Upper lobe of left lung (tissue), 6 donors: Measurements from ENCODE around the gene SMCO4. TPM values are rescaled to one million over a fixed set of nuclear protein-coding genes. Genes with fewer than 3 reads are reported as not detected.
A peak's percentile ranks its signal among the peaks of the same experiment; 100 is the strongest.
"Not testable (repeated sequence)": the region's sequence is repeated elsewhere in the genome, so short reads cannot be mapped to it uniquely, and the experiment has no call there.

Source experiments
- ATAC-seq, 2 donors: fragments of 200-7000 bp; cut with Tn5 transposase; one replicate each; pipeline ENCODE4 v1.9.1; 2022; ENCODE audit warnings: mild to moderate bottlenecking in 2 of 2, moderate library complexity in 2 of 2; ENCODE audit not compliant: low FRiP score in 2 of 2
- DNase-seq, 2 donors: peaks; one replicate each; pipeline ENCODE4 v3.0.0-alpha.2; 2019 to 2020
- H3K27ac ChIP-seq, 4 donors: fragments of 200-600 bp; sonication (generic); one replicate each; pipeline ENCODE4 v1.5.1; 2016 to 2019
- H3K27me3 ChIP-seq, 4 donors: fragments of 200-600 bp; sonication (generic); one replicate each; pipeline ENCODE4 v1.5.1; 2017 to 2019
- H3K36me3 ChIP-seq, 4 donors: fragments of 200-600 bp; sonication (generic); one replicate each; pipeline ENCODE4 v1.5.1; 2016 to 2019
- H3K4me1 ChIP-seq, 4 donors: fragments of 200-600 bp; sonication (generic); one replicate each; pipeline ENCODE4 v1.5.1; 2018 to 2019
- H3K4me3 ChIP-seq, 4 donors: fragments of 200-600 bp; sonication (generic); one replicate each; pipeline ENCODE4 v1.5.1; 2017 to 2019; ENCODE audit warnings: mild to moderate bottlenecking in 2 of 4, moderate library complexity in 1 of 4
- H3K9me3 ChIP-seq, 4 donors: fragments of 200-600 bp; sonication (generic); one replicate each; pipeline ENCODE4 v1.5.1; 2018 to 2019
- EP300 ChIP-seq, 4 donors: sonication (generic); formaldehyde crosslinking; IDR thresholded peaks; one replicate each; pipeline ENCODE4 v1.5.1; 2017; ENCODE audit warnings: antibody characterized with exemption in 4 of 4, control low read depth in 2 of 4
- POLR2A ChIP-seq, 4 donors: fragments of 450-650 bp; IDR thresholded peaks; one replicate each; pipeline ENCODE4 v1.5.1; 2016 to 2017; ENCODE audit warnings: antibody characterized with exemption in 4 of 4, mild to moderate bottlenecking in 2 of 4
- POLR2AphosphoS5 ChIP-seq, 2 donors: sonication (generic); formaldehyde crosslinking; IDR thresholded peaks; one replicate each; pipeline ENCODE4 v1.5.1; 2017; ENCODE audit warnings: antibody characterized with exemption in 2 of 2
- WGBS, 2 donors: methylation state at CpG; one replicate each; pipeline ENCODE4 v1.1.5; 2017 to 2018; 5-methylcytosine and 5-hydroxymethylcytosine counted together
- total RNA-seq, 6 donors: library from RNA; depleted of rRNA in 4 of 6; stranded (reverse); fragments of >200 nt in 4 of 6; gene quantifications; one replicate each; pipeline versions ENCODE4 v1.1.0 to v1.2.1, GENCODE V29; 2016 to 2021
- TF ChIP-seq, protein P1 (sequence below), 6 experiments: fragments of 450-650 bp in 4 of 6; fragments of 200-600 bp in 2 of 6; sonication (generic) in 2 of 6; IDR thresholded peaks; one replicate each; pipeline ENCODE4 v1.5.1; 2016 to 2019; ENCODE audit warnings: antibody characterized with exemption in 6 of 6
- donor health status: DM: no; HTN: no; CAD: no; lungs with moderate emphysema.
- donor health status: DM: no; HTN: yes; CAD: no; lungs with severe emphysema.

Gene SMCO4
- total RNA-seq, 6 donors from 2014 or later, result 13.6 to 62.4 (median 42.1) TPM

DNA sequence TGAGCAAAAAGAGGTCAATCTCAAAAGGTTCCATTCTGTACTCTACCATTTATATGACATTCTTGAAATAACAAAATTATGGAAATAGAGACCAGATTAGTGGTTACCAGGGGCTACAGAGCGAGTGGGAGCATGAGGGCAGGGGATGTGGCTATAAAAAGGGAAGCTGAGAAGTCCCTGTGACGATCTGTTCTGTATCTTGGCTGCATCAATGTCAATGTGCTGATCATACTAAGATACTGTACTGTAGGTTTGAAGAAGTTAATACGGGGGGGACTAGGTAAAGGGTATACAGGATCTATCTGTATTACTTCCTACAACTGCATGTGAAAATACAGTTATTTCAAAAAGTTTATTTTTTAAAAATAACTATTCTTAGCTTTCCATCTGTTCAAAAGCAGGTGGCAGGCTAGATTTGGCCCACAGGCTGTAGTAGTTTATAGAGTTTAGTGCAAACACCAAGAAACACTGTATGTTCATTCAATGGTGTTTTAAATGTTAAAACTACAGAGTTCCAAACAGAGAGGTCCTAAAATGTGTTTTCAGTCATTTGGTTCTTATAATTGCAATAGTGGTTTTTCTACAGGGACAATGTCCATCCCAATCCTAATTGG lies 78.2 kb downstream of the SMCO4 start:
- H3K4me3 ChIP-seq, result no peak overlapping the region
- no peak overlapping the region for H3K27ac ChIP-seq
- ATAC-seq, result no peak
- TF ChIP-seq, protein P1, sequence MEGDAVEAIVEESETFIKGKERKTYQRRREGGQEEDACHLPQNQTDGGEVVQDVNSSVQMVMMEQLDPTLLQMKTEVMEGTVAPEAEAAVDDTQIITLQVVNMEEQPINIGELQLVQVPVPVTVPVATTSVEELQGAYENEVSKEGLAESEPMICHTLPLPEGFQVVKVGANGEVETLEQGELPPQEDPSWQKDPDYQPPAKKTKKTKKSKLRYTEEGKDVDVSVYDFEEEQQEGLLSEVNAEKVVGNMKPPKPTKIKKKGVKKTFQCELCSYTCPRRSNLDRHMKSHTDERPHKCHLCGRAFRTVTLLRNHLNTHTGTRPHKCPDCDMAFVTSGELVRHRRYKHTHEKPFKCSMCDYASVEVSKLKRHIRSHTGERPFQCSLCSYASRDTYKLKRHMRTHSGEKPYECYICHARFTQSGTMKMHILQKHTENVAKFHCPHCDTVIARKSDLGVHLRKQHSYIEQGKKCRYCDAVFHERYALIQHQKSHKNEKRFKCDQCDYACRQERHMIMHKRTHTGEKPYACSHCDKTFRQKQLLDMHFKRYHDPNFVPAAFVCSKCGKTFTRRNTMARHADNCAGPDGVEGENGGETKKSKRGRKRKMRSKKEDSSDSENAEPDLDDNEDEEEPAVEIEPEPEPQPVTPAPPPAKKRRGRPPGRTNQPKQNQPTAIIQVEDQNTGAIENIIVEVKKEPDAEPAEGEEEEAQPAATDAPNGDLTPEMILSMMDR (IDR thresholded peaks at IDR 0.05), result no peak
- TF ChIP-seq EP300 (IDR thresholded peaks at IDR 0.05) (no peak), POLR2AphosphoS5 (IDR thresholded peaks at IDR 0.05) (no peak), POLR2A (IDR thresholded peaks at IDR 0.05) (no peak)
- no peaks in the 10 kb centered on the region for H3K36me3 ChIP-seq
- no peaks in the 10 kb centered on the region for H3K9me3 ChIP-seq
- no peak for DNase-seq
- H3K4me1 ChIP-seq, result no peaks in the 10 kb centered on the region
- H3K27me3 ChIP-seq, result no peaks in the 10 kb centered on the region
- WGBS, 2 donors, result 50 to 62% methylated on average over 3 of the region's 3 CpGs

DNA sequence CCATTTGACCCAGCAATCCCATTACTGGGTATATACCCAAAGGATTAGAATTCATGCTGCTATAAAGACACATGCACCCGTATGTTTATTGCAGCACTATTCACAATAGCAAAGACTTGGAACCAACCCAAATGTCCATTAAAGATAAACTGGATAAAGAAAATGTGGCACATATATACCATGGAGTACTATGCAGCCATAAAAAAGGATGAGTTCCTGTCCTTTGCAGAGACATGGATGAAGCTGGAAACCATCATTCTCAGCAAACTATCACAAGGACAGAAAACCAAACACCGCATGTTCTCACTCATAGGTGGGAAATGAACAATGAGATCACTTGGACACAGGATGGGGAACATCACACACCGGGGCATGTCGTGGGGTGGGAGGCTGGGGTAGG lies 79.5 kb downstream of the SMCO4 start:
- not testable (repeated sequence) for H3K27me3 ChIP-seq, H3K36me3 ChIP-seq, ATAC-seq, H3K4me3 ChIP-seq, H3K27ac ChIP-seq, DNase-seq, H3K4me1 ChIP-seq, H3K9me3 ChIP-seq
- 92 to 94% methylated on average over 4 of the region's 4 CpGs for WGBS, 2 donors

DNA sequence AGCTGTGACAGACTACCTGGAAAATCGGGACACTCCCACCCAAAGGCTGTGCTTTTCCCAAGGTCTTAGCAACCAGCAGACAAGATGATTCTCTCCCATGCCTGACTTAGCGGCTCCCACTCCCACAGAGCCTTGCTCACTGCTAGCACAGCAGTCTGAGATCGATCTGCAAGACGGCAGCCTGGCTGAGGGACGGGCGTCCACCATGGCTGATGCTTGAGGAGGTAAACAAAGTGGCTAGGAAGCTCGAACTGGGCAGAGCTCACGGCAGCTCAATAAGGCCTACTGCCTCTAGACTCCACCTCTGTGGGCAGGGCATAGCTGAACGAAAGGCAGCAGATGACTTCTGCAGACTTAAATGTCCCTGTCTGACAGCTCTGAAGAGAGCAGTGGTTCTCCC lies 84.9 kb downstream of the SMCO4 start:
- 83 to 85% methylated on average over 2 to 9 of the region's 9 CpGs for WGBS, 2 donors
- no peaks in the 10 kb centered on the region for H3K36me3 ChIP-seq
- no peaks in the 10 kb centered on the region for H3K4me1 ChIP-seq
- DNase-seq, result no peak
- H3K9me3 ChIP-seq, result no peaks in the 10 kb centered on the region
- no peak for ATAC-seq
- no peak overlapping the region for H3K27ac ChIP-seq
- no peak overlapping the region for H3K4me3 ChIP-seq
- no peaks in the 10 kb centered on the region for H3K27me3 ChIP-seq
- TF ChIP-seq, protein P1 (IDR thresholded peaks at IDR 0.05), result no peak
- TF ChIP-seq EP300 (IDR thresholded peaks at IDR 0.05) (no peak), POLR2A (IDR thresholded peaks at IDR 0.05) (no peak), POLR2AphosphoS5 (IDR thresholded peaks at IDR 0.05) (no peak)

GRCh38 chr11:93444617-93445073 lies 98.5 kb downstream of the SMCO4 start:
- no peak for ATAC-seq
- H3K27me3 ChIP-seq, result no peaks in the 10 kb centered on the region
- 75 to 81% methylated on average over 8 of the region's 8 CpGs for WGBS, 2 donors
- H3K9me3 ChIP-seq, result no peaks in the 10 kb centered on the region
- no peaks in the 10 kb centered on the region for H3K36me3 ChIP-seq
- peak in 1 of 2 donors; percentile 10 for DNase-seq
- H3K27ac ChIP-seq, result no peak overlapping the region
- H3K4me1 ChIP-seq, result no peaks in the 10 kb centered on the region
- no peak overlapping the region for H3K4me3 ChIP-seq
- TF ChIP-seq, protein P1 (IDR thresholded peaks at IDR 0.05), result no peak
- TF ChIP-seq POLR2AphosphoS5 (IDR thresholded peaks at IDR 0.05) (no peak), EP300 (IDR thresholded peaks at IDR 0.05) (no peak), POLR2A (IDR thresholded peaks at IDR 0.05) (no peak)

DNA sequence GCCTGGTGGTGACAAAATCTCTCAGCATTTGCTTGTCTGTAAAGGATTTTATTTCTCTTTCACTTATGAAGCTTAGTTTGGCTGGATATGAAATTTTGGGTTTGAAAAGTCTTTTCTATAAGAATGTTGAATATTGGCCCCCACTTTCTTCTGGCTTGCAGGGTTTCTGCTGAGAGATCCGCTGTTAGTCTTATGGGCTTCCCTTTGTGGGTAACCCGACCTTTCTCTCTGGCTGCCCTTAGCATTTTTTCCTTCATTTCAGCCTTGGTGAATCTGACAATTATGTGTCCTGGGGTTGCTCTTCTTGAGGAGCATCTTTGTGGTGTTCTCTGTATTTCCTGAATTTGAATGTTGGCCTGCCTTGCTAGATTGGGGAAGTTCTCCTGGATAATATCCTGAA lies 100.0 kb downstream of the SMCO4 start:
- not testable (repeated sequence) for H3K4me3 ChIP-seq, H3K27ac ChIP-seq, H3K27me3 ChIP-seq, H3K9me3 ChIP-seq, H3K36me3 ChIP-seq, DNase-seq, ATAC-seq, H3K4me1 ChIP-seq
- 89 to 90% methylated on average over 2 of the region's 2 CpGs for WGBS, 2 donors

- H3K27ac ChIP-seq, result no peak overlapping the region
- H3K36me3 ChIP-seq, result no peaks in the 10 kb centered on the region
- H3K27me3 ChIP-seq, result no peaks in the 10 kb centered on the region
- WGBS, 2 donors, result 74 to 86% methylated on average over 3 of the region's 3 CpGs
- no peaks in the 10 kb centered on the region for H3K4me1 ChIP-seq
- no peak overlapping the region for H3K4me3 ChIP-seq
- ATAC-seq (no peak), DNase-seq (no peak)
- no peaks in the 10 kb centered on the region for H3K9me3 ChIP-seq
- TF ChIP-seq POLR2AphosphoS5 (IDR thresholded peaks at IDR 0.05), result no peak
- no peak for TF ChIP-seq POLR2A (IDR thresholded peaks at IDR 0.05)
- TF ChIP-seq EP300 (IDR thresholded peaks at IDR 0.05), result no peak
- TF ChIP-seq, protein P1 (IDR thresholded peaks at IDR 0.05), result no peak
Measured at GRCh38 chr11:93432247-93432646, 110.9 kb downstream of the SMCO4 start.
